ENCODE data around the gene PTPN14. TPM values are rescaled to one million over a fixed set of nuclear protein-coding genes. Genes with fewer than 3 reads are reported as not detected.

The PTPN14 gene
- total RNA-seq, 4 donors from 2014 or later = 4.5 to 9.7 (median 7.1) TPM

DNA sequence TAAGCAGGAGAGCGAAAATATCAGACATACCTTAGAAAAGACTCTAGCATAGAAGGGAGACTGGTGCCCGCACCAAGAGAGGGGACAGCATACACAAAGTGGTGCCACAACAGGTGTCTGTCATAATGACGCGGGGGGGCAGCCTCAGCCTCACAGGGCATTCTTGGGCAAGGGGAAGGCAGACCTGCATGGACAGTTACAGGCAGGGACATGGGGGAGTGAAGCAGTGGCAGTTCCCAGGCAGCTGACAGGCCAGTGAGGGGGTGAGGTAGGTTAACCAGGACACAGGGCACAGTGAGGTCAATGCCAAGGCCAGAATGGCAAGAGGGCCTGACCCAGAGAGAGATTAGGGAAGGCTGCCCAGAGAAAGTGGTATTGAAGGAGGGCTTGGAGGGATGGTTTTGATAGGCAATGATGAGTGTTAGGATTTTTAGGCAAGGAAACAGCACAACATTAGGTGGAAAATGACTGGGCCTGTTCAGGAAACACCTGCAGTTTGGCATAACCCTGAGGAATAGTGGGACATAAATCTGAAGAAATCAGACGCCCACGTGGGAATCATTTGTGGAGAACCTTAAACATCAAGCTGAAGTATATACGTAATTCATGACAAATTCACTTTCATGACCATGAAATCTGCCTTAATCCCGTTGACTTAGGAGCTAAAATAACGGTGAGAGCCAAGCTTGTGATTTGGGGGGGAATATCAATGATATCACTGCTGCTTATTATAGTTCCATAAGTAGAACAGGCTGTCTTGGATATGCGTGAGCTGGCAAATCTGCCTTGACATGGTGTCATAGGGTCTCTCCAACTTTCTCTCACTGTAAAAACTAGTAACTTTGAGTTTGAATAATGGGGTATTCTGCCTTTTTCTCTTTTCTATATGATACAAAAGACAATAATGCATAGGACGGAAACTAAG is 8.9 kb downstream of the PTPN14 start:
- H3K9me3 ChIP-seq = no peaks in the 10 kb centered on the region
- H3K4me3 ChIP-seq = no peak overlapping the region
- intact Hi-C loops (cut with DNase I; ENCODE audit: low total_unique reads) = no loop called here
- peak overlapping the region in 2 of 4 donors; percentile 14 to 34 for H3K27ac ChIP-seq
- H3K36me3 ChIP-seq = no peaks in the 10 kb centered on the region
- WGBS, 2 donors (ENCODE audit: low coverage in 1 of 2) = 84 to 86% methylated on average over 8 to 11 of the region's 11 CpGs
- TF ChIP-seq POLR2A (IDR thresholded peaks at IDR 0.05) = no peak
- TF ChIP-seq EP300 (IDR thresholded peaks at IDR 0.05; ENCODE audit: low read depth) = no peak
- TF ChIP-seq, protein P1, sequence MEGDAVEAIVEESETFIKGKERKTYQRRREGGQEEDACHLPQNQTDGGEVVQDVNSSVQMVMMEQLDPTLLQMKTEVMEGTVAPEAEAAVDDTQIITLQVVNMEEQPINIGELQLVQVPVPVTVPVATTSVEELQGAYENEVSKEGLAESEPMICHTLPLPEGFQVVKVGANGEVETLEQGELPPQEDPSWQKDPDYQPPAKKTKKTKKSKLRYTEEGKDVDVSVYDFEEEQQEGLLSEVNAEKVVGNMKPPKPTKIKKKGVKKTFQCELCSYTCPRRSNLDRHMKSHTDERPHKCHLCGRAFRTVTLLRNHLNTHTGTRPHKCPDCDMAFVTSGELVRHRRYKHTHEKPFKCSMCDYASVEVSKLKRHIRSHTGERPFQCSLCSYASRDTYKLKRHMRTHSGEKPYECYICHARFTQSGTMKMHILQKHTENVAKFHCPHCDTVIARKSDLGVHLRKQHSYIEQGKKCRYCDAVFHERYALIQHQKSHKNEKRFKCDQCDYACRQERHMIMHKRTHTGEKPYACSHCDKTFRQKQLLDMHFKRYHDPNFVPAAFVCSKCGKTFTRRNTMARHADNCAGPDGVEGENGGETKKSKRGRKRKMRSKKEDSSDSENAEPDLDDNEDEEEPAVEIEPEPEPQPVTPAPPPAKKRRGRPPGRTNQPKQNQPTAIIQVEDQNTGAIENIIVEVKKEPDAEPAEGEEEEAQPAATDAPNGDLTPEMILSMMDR (IDR thresholded peaks at IDR 0.05) = no peak
- TF ChIP-seq POLR2AphosphoS5 (IDR thresholded peaks at IDR 0.05) = no peak
- no peak for DNase-seq
- peaks cover 0 to 22% (median 5%) of the 10 kb centered on the region in 4 donors for H3K4me1 ChIP-seq
- in situ Hi-C loops (cut with MboI; ENCODE audit: low pct_ligation_motif_present in 1 of 4, low pct_unique_long_range_greater_than_20kb in 1 of 4, low sequenced_read_pairs in 3 of 4) = no loop called here
- no peaks in the 10 kb centered on the region for H3K27me3 ChIP-seq

DNA sequence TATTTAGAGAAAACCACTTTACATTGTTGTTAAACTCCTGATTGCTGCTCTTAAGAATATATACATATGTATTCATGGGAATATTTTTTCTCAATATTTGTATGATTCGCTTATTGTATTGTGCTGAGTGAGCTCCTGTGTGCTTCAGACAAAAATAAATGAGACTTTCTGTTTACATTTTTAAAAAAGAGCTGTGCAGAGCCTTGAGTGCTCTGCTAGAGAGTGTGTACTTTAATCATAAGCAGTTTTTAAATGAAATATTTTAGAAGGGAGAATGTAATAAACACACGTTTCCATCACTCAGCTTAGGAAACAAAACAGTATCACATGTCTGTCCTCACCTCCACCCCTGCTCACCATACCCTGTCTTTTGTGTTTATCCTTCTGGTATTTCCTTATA is 9.7 kb downstream of the PTPN14 start:
- H3K4me3 ChIP-seq = no peak overlapping the region
- intact Hi-C loops (cut with DNase I; ENCODE audit: low total_unique reads) (no loop called here), in situ Hi-C loops (cut with MboI; ENCODE audit: low pct_ligation_motif_present in 1 of 4, low pct_unique_long_range_greater_than_20kb in 1 of 4, low sequenced_read_pairs in 3 of 4) (no loop called here)
- no peaks in the 10 kb centered on the region for H3K36me3 ChIP-seq
- WGBS, 2 donors (ENCODE audit: low coverage in 1 of 2) = 55 to 56% methylated on average over 2 of the region's 2 CpGs
- peaks cover 0 to 16% (median 5%) of the 10 kb centered on the region in 4 donors for H3K4me1 ChIP-seq
- DNase-seq = no peak
- H3K27me3 ChIP-seq = no peaks in the 10 kb centered on the region
- H3K27ac ChIP-seq = peak overlapping the region in 2 of 4 donors; percentile 14 to 34
- H3K9me3 ChIP-seq = no peaks in the 10 kb centered on the region
- TF ChIP-seq POLR2A (IDR thresholded peaks at IDR 0.05) (no peak), POLR2AphosphoS5 (IDR thresholded peaks at IDR 0.05) (no peak), EP300 (IDR thresholded peaks at IDR 0.05; ENCODE audit: low read depth) (no peak)
- TF ChIP-seq, protein P1 (IDR thresholded peaks at IDR 0.05) = no peak

DNA sequence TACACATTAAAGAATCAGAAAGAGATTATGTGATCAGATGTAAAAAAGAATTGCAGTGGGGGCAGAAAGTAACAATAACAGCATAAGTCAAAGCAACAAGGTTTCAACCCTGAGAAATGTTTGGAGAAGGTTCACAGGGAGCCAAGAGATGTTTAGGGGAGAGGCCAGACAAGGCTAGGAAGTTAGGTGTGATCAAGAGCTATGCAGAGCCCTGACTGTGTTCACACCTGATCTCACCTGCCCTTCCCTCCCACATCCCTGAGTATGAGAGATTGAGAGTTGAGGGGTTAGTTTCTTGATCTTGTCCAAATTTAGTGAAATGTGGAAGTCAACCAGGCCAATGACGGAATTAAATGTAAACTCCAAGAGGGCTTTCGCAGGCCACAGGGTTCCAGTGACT is 10.2 kb downstream of the PTPN14 start:
- TF ChIP-seq POLR2AphosphoS5 (IDR thresholded peaks at IDR 0.05) (no peak), EP300 (IDR thresholded peaks at IDR 0.05; ENCODE audit: low read depth) (no peak), POLR2A (IDR thresholded peaks at IDR 0.05) (no peak)
- TF ChIP-seq, protein P1 (IDR thresholded peaks at IDR 0.05) = no peak
- in situ Hi-C loops (cut with MboI; ENCODE audit: low pct_ligation_motif_present in 1 of 4, low pct_unique_long_range_greater_than_20kb in 1 of 4, low sequenced_read_pairs in 3 of 4) = no loop called here
- Histone ChIP-seq H3K27ac (peak overlapping the region in 2 of 4 donors; percentile 14 to 34), H3K36me3 (no peaks in the 10 kb centered on the region), H3K4me3 (no peak overlapping the region), H3K9me3 (no peaks in the 10 kb centered on the region), H3K27me3 (no peaks in the 10 kb centered on the region), H3K4me1 (peaks cover 0 to 16% (median 5%) of the 10 kb centered on the region in 4 donors)
- intact Hi-C loops (cut with DNase I; ENCODE audit: low total_unique reads) = no loop called here
- DNase-seq = no peak
- WGBS, 2 donors (ENCODE audit: low coverage in 1 of 2) = 91 to 100% methylated on average over 1 to 2 of the region's 2 CpGs

DNA sequence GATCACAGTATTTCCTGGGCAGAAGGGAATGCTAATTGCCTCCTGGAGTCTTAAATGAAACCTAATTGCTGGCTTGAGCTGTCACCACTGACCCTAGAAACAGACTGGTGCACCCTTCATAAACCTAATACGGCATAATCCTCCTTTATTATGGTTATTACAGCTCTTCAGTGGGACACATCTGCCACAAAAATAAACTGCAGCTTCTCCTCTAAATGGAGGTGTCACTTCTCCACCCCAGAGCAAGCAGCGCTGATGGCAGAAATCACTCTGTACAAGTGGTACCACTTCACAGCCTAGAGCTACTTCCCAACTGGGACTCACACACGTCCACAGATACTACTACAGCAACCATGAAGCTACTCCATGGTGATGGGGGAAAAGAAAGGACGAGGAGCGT is 11.1 kb downstream of the PTPN14 start:
- Histone ChIP-seq H3K36me3 (no peaks in the 10 kb centered on the region), H3K27me3 (no peaks in the 10 kb centered on the region), H3K9me3 (no peaks in the 10 kb centered on the region), H3K27ac (no peak overlapping the region), H3K4me1 (peaks cover 0 to 16% (median 5%) of the 10 kb centered on the region in 4 donors), H3K4me3 (no peak overlapping the region)
- 70 to 75% methylated on average over 5 of the region's 5 CpGs for WGBS, 2 donors (ENCODE audit: low coverage in 1 of 2)
- intact Hi-C loops (cut with DNase I; ENCODE audit: low total_unique reads) = no loop called here
- DNase-seq = no peak
- TF ChIP-seq, protein P1 (IDR thresholded peaks at IDR 0.05) = no peak
- TF ChIP-seq POLR2AphosphoS5 (IDR thresholded peaks at IDR 0.05) (no peak), EP300 (IDR thresholded peaks at IDR 0.05; ENCODE audit: low read depth) (no peak)
- in situ Hi-C loops (cut with MboI; ENCODE audit: low pct_ligation_motif_present in 1 of 4, low pct_unique_long_range_greater_than_20kb in 1 of 4, low sequenced_read_pairs in 3 of 4) = no loop called here

Data from transverse colon (tissue), 4 donors.